PFSK-1 (cell line): Measurements from ENCODE around the gene DHRSX.

Source experiments
- FOXP2 ChIP-seq: optimal IDR thresholded peaks from 2 replicates; pipeline ENCODE3; 2011; ENCODE audit warnings: borderline replicate concordance, control low read depth, inconsistent platforms; ENCODE audit not compliant: insufficient read depth; ENCODE audit errors: extremely low read length, extremely low read depth
- POLR2AphosphoS5 ChIP-seq: IDR thresholded peaks from 2 replicates; pipeline ENCODE4 v1.6.1; 2012; ENCODE audit warnings: low read depth, mild to moderate bottlenecking, control low read depth, low read length, moderate library complexity
- REST ChIP-seq, 2 experiments: IDR thresholded peaks; 2 replicates each; pipeline versions ENCODE4 v1.6.1 to v1.8.0; 2011 to 2012; ENCODE audit warnings: low read depth in 2 of 2, low read length in 2 of 2, control low read depth in 1 of 2, inconsistent platforms in 1 of 2, mild to moderate bottlenecking in 1 of 2, moderate library complexity in 1 of 2; ENCODE audit not compliant: insufficient read depth in 1 of 2
- SIN3A ChIP-seq: IDR thresholded peaks from 2 replicates; pipeline ENCODE4 v1.6.1; 2012; ENCODE audit warnings: mild to moderate bottlenecking, low read length, moderate library complexity, borderline replicate concordance; ENCODE audit not compliant: insufficient read depth
- TAF1 ChIP-seq: IDR thresholded peaks from 2 replicates; pipeline ENCODE4 v1.6.1; 2012; ENCODE audit warnings: low read length, control low read depth, borderline replicate concordance; ENCODE audit not compliant: insufficient read depth

Gene DHRSX

GRCh38 chrX:2539586-2539985 is 38.8 kb upstream of the DHRSX start:
- TF ChIP-seq SIN3A (no peak), REST (IDR thresholded peaks at IDR 0.05; ENCODE audit: insufficient read depth in 1 of 2, low read depth in 2 of 2, low read length in 2 of 2) (no peak), TAF1 (no peak), POLR2AphosphoS5 (no peak), FOXP2 (no peak)

GRCh38 chrX:2538031-2538757 is 37.4 kb upstream of the DHRSX start:
- no peak for TF ChIP-seq POLR2AphosphoS5
- no peak for TF ChIP-seq TAF1
- no peak for TF ChIP-seq FOXP2
- TF ChIP-seq SIN3A = no peak
- no peak for TF ChIP-seq REST (IDR thresholded peaks at IDR 0.05; ENCODE audit: insufficient read depth in 1 of 2, low read depth in 2 of 2, low read length in 2 of 2)

GRCh38 chrX:2536974-2537373 is 36.2 kb upstream of the DHRSX start:
- no peak for TF ChIP-seq TAF1
- TF ChIP-seq SIN3A = no peak
- no peak for TF ChIP-seq POLR2AphosphoS5
- TF ChIP-seq REST (IDR thresholded peaks at IDR 0.05; ENCODE audit: insufficient read depth in 1 of 2, low read depth in 2 of 2, low read length in 2 of 2) = no peak
- no peak for TF ChIP-seq FOXP2

GRCh38 chrX:2536141-2536540 is 35.4 kb upstream of the DHRSX start:
- TF ChIP-seq REST (IDR thresholded peaks at IDR 0.05; ENCODE audit: insufficient read depth in 1 of 2, low read depth in 2 of 2, low read length in 2 of 2) = no peak
- TF ChIP-seq SIN3A = no peak
- TF ChIP-seq TAF1 = no peak
- no peak for TF ChIP-seq FOXP2
- no peak for TF ChIP-seq POLR2AphosphoS5
